HG03354 (cell line): ENCODE results near the gene CCND2.

Experiments
- ATAC-seq: cut with Tn5 transposase; IDR thresholded peaks from one replicate; pipeline ENCODE4 v1.9.1; 2021; ENCODE audit warnings: mild to moderate bottlenecking; ENCODE audit not compliant: unreplicated experiment, poor library complexity, severe bottlenecking

Gene CCND2

DNA sequence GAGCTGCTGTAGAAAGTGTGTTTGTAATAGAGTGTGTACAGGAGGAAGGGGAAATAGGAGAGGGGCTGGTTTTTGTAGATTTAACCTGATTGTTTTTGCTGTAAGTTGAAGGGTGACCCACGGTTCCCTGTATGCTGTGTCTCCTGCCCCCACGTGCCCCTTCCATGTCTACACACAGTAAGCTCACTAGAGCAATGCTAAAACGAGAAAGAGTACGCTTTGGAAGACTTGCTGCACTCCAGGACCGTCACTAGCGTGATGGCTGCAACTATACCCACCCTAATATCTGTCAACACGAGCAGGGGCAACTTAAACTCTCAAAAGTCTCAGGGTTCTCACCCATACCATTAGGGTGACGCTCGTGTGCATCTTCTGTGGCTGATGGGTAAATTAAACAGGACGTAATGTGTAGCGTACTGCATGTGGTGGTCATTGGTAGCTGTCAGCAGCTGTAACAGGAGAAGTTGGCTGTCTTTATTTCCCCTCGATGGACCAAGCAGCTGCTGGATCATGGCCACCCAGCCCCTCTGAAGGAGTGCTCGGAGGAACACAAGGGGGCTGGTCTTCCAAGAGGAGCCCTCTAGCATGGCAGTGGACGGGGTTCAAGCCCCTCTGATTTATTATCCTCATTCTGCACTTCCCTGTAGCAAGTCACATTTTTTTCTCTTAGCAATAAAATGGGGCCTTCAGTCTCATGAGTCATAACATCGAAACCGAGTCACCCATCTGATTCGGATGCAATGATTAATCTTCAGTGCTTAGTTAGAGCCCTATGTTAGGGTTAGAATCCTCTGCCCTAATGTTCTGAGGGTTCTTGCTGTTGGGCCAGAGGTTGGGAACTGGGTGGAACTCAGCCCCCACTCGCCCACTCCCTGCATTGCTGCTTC, 14.0 kb downstream of the CCND2 start:
- ATAC-seq, result no peak

GRCh38 chr12:4288296-4289131, 15.0 kb downstream of the CCND2 start:
- no peak for ATAC-seq

GRCh38 chr12:4289231-4289878, 15.8 kb downstream of the CCND2 start:
- no peak for ATAC-seq

- ATAC-seq, result no peak
Measured at GRCh38 chr12:4289998-4290790, 16.6 kb downstream of the CCND2 start.

GRCh38 chr12:4292341-4293073, 18.9 kb downstream of the CCND2 start:
- no peak for ATAC-seq

- ATAC-seq, result no peak
Measured at GRCh38 chr12:4293299-4293965, 19.9 kb downstream of the CCND2 start.

GRCh38 chr12:4293966-4294505, 20.5 kb downstream of the CCND2 start:
- ATAC-seq, result no peak

- ATAC-seq, result no peak
Measured at GRCh38 chr12:4296751-4297150, 23.2 kb downstream of the CCND2 start.

DNA sequence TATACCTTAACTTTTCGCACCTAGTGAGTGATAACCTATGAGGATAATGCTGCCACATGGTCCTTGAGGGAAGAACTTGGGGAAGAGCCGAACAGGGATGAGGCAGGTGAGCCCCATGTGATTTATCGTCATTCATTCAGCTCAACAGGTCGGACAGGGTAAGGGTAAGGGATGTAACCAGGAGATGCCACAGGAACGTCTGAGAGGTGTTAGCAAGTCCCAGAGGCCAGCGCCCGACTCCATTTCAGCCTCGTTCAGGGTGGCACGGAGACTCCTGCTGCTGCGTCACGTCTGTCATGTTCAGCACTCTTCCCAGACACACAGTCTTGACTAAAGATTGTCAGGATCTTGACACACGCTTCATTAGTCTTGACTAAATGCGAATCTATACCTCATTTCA, 24.1 kb downstream of the CCND2 start:
- no peak for ATAC-seq

GRCh38 chr12:4300883-4301282, 27.3 kb downstream of the CCND2 start:
- ATAC-seq, result no peak

DNA sequence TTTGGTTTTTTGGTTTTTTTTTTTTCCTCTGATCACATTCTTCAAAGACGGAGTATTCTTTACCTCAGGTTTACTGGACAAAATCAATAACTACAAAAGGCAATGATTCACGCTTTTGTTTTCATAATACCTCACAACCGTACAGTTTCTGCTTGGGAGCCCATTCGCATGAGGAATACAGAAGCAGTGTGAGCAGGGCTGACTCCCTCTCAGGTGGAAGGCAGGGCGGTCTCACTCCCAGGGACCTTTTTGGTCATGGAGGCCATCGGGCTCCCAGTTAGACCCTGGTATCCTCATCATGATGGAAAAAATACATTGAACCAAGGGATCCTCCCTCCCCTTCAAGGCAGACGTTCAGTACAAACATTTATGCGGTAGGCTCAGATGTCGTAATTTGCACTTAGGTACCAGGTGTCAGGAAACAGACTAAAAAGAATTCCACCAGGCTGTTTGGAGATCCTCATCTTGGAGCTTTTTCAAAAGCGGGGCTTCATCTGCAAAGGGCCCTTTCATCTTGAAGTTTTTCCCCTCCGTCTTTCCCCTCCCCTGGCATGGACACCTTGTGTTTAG, 28.5 kb downstream of the CCND2 start:
- no peak for ATAC-seq

DNA sequence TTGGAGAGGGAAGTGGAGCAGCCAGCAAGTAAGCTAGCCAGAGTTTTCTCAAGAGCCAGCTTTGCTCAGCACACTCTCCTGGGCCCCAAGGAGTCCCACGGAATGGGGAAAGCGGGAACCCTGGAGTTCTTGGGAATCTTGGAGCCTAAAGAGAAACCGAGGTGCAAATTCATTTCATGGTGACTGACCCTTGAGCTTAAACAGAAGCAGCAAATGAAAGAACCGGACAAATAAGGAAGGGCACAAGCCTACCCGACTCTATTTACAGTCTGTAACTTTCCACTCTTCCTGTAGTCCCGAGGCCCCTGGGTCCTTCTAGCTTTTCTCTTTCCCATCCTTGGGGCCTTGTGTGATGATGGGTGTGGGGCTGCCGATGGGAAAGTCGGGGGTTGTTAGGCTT, 29.3 kb downstream of the CCND2 start:
- ATAC-seq, result no peak

DNA sequence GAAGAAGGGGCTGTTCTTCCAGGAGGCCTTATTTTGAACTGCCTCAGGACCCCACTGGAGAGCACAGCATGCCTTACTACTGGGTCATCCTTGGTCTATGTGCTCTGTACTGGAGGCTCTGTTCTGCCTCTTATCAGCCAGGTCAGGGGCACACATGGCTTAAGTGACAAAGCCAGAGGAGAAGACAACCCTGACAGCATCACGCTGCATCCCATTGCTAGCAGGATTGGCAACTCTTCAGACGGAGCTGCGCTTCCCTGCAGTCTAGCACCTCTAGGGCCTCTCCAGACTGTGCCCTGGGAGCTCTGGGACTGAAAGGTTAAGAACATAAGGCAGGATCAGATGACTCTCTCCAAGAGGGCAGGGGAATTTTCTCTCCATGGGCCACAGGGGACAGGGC, 30.2 kb downstream of the CCND2 start:
- no peak for ATAC-seq

GRCh38 chr12:4307593-4308333, 34.2 kb downstream of the CCND2 start:
- ATAC-seq, result no peak

GRCh38 chr12:4308334-4308950, 34.9 kb downstream of the CCND2 start:
- no peak for ATAC-seq

GRCh38 chr12:4311776-4312175, 38.2 kb downstream of the CCND2 start:
- no peak for ATAC-seq

- ATAC-seq, result no peak
Measured at GRCh38 chr12:4312251-4312650, 38.7 kb downstream of the CCND2 start.
